AG04450 (cell line): ENCODE results near the gene FASTKD3. TPM values are rescaled to one million over a fixed set of nuclear protein-coding genes. Genes with fewer than 3 reads are reported as not detected.

ENCODE experiments used
- CTCF ChIA-PET: fragments of 300-600, 350-600 bp; formaldehyde crosslinking; extraction: SDS; loops from one replicate; lab custom pipeline; 2022; ENCODE audit warnings: antibody characterized with exemption, inconsistent platforms; lab: Charles Lee
- POLR2A ChIA-PET: fragments of 350-600 bp; formaldehyde crosslinking; extraction: SDS; loops from one replicate; lab custom pipeline; 2021; ENCODE audit warnings: antibody characterized with exemption, inconsistent platforms; lab: Yijun Ruan, JAX
- DNase-seq: peaks from one replicate; pipeline ENCODE4 v3.0.0-alpha.2; 2011; ENCODE audit warnings: low read depth, low spot score
- H3K27ac ChIP-seq: one replicate; pipeline ENCODE4 v1.5.1; 2012; ENCODE audit warnings: low read depth, low read length, control low read depth
- H3K27me3 ChIP-seq: one replicate; pipeline ENCODE4 v1.6.0; 2012; ENCODE audit warnings: low read length; ENCODE audit not compliant: control insufficient read depth, insufficient read depth
- H3K4me3 ChIP-seq: 2 replicates; pipeline ENCODE4 v1.5.1; 2011; ENCODE audit warnings: mild to moderate bottlenecking, low read depth, low read length, control low read depth
- H3K9me3 ChIP-seq: 2 replicates; pipeline ENCODE4 v1.5.1; 2012; ENCODE audit warnings: low read length; ENCODE audit not compliant: control insufficient read depth, insufficient read depth
- CTCF ChIP-seq: IDR thresholded peaks from 2 replicates; pipeline ENCODE4 v1.5.1; 2011; ENCODE audit warnings: low read depth, low read length, control low read depth, inconsistent platforms
- polyA plus RNA-seq: library from polyadenylated mRNA; depleted of rRNA; stranded (reverse); fragments of >200 nt; gene quantifications from 2 replicates; pipeline ENCODE4 v1.2.3, GENCODE V29; 2011

Gene FASTKD3
- polyA plus RNA-seq, 1 experiment = 12.8 TPM

GRCh38 chr5:7910738-7911428 lies 42.1 kb upstream of the FASTKD3 start:
- TF ChIP-seq CTCF = no peak
- Histone ChIP-seq H3K9me3 (peaks cover 8% of the 10 kb centered on the region), H3K4me3 (no peak overlapping the region), H3K27me3 (no peaks in the 10 kb centered on the region), H3K27ac (no peak overlapping the region)
- POLR2A ChIA-PET = no interaction called here
- no peak for DNase-seq
- CTCF ChIA-PET = interaction anchor here (1.6 to 2.1 kb wide), 2 partner anchors 16 to 24 kb away, joined by 5 to 6 read pairs; no protein-coding TSS in a partner anchor

- CTCF ChIA-PET = interaction anchor here (1.7 kb wide), 1 partner anchor 20 kb away, joined by 6 read pairs; no protein-coding TSS in a partner anchor
- no peak overlapping the region for H3K27ac ChIP-seq
- no peak overlapping the region for H3K4me3 ChIP-seq
- no peak for TF ChIP-seq CTCF
- POLR2A ChIA-PET = no interaction called here
- H3K9me3 ChIP-seq = peaks cover 8% of the 10 kb centered on the region
- no peak for DNase-seq
- no peaks in the 10 kb centered on the region for H3K27me3 ChIP-seq
These were observed 39.5 kb upstream of the FASTKD3 start for GRCh38 chr5:7908317-7908716.

GRCh38 chr5:7907612-7908011 lies 38.8 kb upstream of the FASTKD3 start:
- Histone ChIP-seq H3K9me3 (peaks cover 8% of the 10 kb centered on the region), H3K4me3 (no peak overlapping the region), H3K27me3 (no peaks in the 10 kb centered on the region), H3K27ac (no peak overlapping the region)
- no peak for DNase-seq
- POLR2A ChIA-PET = no interaction called here
- no peak for TF ChIP-seq CTCF
- CTCF ChIA-PET = interaction anchor here (1.7 kb wide), 1 partner anchor 20 kb away, joined by 6 read pairs; no protein-coding TSS in a partner anchor

- no peak for TF ChIP-seq CTCF
- peak; percentile 15 for DNase-seq
- no peaks in the 10 kb centered on the region for H3K27me3 ChIP-seq
- CTCF ChIA-PET = interaction anchor here (0.7 to 1.9 kb wide), 5 partner anchors 10 to 1169 kb away, joined by 3 to 13 read pairs (median 3); no protein-coding TSS in a partner anchor
- H3K9me3 ChIP-seq = no peaks in the 10 kb centered on the region
- no peak overlapping the region for H3K4me3 ChIP-seq
- H3K27ac ChIP-seq = no peak overlapping the region
- POLR2A ChIA-PET = interaction anchor here (0.7 kb wide), 1 partner anchor 766 kb away, joined by 3 read pairs; no protein-coding TSS in a partner anchor
These were observed 35.3 kb upstream of the FASTKD3 start for GRCh38 chr5:7904170-7904569.
